HL-60 (cell line): ENCODE results near the gene RAB11FIP5.

Experiments used
- CTCF ChIP-seq: IDR thresholded peaks from one replicate; pipeline ENCODE4 v1.5.1; 2011; ENCODE audit warnings: low read length, control low read depth, inconsistent platforms; ENCODE audit not compliant: insufficient read depth
- POLR2AphosphoS5 ChIP-seq: IDR thresholded peaks from 2 replicates; pipeline ENCODE4 v1.6.1; 2012; ENCODE audit warnings: low read depth
- REST ChIP-seq: IDR thresholded peaks from 2 replicates; pipeline ENCODE4 v1.6.1; 2012; ENCODE audit warnings: low read depth; ENCODE audit not compliant: insufficient replicate concordance

- TF ChIP-seq POLR2AphosphoS5 (no peak), CTCF (no peak), REST (no peak)
Observed at GRCh38 chr2:73037947-73038585, 74.7 kb downstream of the RAB11FIP5 start.
